ENCODE measurements around the gene MRPL24.
A peak's percentile ranks its signal among the peaks of the same experiment; 100 is the strongest.

MRPL24 gene

DNA sequence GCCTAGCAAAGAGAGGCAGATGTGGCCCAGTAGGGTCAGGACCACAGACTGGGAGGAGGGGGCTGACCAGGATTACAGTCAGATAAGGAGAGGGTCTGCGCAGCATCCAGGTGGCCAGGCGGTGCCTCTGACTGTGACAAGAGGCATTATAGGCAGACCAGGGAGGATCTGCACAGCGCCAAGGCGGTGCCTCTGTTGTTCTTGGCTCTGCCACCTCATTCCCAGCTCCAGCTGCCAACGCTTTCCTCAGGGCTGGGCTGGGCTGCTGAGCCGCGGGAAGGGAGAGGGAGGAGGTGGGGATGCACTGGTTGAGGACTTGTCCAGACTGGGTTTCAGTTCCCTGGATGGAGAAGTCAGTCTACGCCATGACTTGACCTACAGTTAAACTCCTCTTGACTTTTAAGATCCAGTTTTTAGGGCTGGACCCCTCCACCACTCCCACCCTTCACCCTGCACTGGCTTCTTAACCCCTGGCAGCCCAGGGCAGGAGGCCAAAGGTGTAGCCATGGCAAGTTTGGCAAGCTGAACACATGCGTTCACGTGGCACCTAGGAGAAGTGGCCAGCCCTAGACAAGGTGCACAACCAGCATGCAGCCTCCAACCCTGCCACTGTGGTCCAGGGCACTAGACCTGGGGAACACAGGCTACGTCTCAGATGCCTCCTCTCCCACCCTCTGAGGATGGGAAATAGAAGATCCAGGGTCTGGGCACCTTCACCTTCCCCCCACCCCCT lies 31.0 kb downstream of the MRPL24 start:
- peak; percentile 59 for DNase-seq

DNA sequence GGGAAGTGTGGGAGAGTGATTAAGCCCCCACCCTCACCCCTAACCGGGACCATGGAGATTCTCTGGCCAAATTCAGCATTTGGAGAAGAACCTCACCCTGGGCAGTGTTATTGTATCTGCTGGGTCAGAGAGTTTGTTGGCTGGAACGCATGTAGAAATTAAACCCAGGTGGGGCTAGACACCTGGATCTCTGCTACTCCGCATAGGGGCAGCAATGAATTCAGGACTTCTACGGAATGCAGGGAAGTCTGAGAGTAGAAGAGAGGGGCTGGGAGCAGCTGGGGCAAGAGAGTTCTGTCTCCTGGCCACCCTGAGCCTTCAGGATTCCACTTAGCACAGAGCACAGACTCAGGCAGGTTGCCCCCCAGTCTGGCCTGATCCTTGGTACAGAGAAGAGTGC lies 31.9 kb downstream of the MRPL24 start:
- no peak for DNase-seq

DNA sequence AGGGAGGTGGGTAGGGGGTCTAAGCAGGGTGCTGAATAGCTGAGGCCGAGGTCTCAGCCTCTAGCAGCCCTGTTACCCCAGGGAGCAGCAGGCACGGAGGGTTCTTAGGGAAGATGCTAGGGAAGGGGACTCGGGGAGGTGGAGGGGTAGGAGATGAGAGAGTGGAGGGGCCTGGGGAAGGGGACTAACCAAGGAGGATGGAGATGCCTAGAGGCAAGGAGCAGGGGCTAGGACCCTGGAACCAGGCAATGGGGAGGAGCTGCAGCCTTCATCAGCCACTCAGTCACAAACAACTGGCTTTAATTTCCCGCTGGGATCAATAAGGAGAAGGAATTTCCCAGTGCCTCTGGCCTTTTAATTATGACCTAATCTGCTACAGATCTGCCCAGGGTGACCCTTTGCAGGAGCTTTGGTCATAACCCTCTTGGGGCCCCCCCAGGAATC lies 32.6 kb downstream of the MRPL24 start:
- DNase-seq, result peak; percentile 28

DNA sequence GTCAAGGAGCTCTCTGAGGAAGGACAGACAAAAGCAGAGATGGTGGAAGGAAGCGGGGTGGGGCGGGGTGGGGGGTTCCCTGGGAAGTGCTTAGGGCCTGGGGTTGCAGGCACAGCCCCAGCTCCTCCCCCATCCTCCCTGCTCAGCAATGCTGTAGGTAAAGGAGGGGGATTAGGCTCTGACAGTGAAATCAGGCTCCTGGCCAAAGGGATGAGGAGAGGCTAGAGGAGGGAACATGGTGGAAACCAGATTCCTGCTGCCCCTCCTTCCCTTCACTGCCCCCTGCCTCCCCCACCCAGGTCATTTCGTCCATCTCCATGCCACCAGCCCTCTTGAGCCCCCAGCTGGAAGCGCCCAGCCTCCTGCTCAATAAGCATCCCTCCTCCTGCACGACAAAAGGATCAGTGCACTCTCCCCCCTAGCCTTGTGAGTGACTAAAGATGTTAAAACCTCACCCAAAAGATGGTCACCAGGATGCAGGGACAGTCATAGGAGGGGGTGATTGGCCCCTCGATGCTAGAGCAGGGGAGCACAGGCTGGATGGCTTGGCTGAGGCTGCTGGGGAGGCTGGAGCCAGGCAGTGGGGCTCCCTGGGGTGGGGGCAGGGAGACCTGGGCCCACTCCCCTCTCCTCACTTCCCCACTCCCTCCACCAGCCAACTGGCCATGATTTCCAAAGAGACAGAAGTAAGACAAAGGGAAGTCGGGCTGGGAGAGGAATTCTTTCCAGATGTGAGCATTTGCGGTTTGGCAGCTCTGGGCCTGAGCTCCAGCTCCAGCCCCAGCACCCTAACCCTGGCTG lies 33.3 kb downstream of the MRPL24 start:
- DNase-seq, result peak; percentile 78

DNA sequence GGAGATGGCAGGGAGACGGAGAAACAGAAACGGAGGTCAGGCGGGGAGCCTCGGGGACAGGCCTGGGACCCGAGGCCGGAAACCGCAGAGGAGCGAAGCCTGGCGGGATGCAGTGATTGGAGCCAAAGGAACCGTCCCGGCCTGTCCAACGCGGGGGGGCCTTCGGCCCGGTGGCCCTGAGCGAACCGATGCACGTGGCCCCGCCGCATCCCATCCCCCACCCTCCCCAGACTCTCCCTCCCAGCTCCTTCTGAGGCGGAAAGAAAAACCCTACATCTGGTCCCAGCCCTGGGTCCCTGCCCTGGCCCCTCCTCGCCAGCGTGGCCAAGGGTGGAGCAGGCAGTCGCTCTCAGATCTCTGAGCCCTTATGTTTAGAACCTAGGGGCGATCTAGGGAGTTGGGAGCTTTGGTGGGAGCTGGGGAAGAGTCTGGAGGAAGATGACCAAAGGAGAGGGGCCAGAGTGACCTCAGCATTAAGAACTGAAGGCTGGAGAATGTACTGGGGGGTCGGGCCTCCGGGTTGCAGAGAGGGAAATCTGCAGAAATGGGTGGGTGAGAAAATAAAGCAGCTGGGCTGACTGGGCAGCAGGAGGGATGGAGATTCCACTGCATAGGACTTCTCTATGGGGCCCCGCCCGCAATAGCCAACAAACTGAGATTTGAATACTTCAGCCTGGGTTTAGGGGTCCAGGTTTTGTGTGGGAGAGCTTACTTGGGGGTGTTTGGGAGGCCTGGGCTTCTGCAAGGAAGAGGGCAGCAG lies 34.1 kb downstream of the MRPL24 start:
- peak; percentile 80 for DNase-seq

DNA sequence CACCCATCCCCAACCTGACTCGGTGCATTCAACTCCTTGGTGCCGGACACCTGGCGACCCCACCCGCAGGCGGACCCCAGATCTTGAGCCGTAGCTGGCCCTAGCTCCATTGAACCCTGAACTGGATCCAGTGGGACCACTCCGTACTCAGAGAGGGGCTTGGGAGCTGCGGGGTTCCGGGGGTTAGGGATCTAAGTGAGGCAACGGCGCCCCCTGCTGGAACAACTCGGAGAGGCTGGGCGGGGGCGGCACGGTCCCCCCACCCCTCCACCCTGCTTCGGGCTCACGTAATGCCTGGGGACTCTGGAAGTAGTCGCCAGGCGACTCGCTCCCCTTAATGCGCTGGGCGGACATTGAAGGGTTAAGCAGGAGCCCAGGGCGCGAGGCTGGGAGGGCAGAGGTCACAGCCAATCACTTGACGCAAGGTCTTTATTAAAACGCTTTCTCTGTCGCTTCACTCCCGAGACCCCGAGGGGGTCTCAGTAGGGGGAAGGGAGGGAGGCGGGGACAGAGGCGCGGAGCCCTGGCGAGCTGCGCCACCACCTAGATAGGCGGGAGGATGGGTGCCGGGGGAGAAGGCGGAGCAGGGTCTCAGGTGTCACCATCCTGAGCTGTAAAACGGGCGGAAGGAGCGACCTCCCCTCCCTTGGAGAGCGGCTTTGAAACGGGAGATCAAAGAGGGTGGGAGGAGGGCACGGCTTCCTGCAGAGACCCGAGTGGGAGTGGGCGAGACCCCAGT lies 34.8 kb downstream of the MRPL24 start:
- DNase-seq, result peak; percentile 77

DNA sequence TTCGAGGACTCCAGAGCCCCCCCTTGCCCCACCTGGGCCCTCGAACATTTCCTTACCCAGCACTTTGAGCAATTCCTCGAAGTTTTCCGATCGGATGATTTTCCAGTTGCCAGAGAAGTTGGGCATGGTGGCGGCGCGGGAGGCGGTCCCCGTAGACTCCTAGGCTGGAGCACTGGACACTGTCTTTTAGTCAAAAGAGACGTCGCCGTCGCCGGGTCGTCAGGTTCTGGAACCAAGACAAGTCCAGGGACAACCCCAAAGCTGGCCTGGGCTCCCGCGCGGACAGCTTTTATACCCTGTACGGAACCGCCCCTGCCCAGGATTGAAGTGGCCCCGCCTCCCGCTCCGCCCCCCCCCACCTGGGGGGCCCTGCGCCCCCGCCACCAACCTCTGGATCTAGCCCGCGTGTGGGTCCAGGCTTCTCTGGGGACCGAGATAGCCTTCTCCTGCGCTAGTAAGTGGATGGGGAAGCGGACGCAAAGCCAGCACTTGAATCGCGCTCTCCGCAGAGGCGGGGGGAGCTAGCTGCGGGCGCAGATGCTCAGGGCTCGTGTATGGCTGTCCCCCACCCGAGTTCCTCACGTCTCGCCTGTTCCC lies 35.5 kb downstream of the MRPL24 start, which contains the start of gene CRABP2:
CRABP2 (minus strand) TSS at position 263 of the 597 bp plus-strand sequence; CDS start at position 126, 137 bp downstream.
- peak; percentile 65 for DNase-seq

DNA sequence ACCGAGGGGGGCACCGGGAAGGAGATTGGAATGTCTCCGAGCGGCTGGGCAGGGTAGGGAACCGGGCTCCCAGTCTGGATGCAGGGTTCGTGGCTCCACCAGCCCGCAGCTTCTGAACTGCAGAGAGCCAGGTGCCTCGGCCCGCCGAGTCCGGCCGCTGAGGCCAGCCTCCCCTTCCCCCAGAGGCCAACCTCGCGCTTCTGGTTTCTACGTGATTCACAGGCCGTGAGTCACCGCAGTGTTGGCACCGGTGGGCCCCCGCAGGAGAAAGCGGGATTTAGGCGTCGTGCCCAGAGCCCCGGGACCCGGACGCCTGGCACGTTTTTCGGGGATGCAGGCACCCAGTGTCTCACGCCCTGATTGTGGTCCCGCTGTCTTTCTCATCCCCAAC lies 36.0 kb downstream of the MRPL24 start:
- peak; percentile 82 for DNase-seq

DNA sequence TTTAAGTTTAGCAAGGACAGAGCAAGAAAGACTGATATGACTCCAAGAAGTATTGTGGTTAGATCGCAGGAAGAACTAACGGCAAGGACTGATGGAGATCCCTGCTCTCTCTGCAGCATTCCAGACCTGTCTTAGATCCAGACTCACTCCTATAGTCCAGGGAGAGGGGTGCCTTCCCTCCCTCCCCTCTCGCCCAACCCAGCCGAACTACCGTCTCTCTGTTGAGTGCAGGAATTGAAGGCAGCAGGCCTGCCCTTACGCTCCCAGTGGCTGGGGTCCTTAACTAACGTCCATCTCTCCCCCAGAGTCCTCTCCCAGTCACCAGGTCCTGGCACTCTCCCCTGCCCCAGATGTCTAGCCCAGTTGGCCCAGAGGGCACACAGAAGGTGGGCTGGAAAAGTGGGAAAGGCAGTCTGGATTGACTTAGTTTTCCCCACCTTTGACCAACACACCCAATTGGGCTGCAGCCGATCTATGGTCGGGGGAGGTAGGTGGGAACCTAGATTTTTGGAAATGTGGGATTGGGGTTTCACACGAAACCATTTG lies 36.6 kb downstream of the MRPL24 start:
- no peak for DNase-seq

DNA sequence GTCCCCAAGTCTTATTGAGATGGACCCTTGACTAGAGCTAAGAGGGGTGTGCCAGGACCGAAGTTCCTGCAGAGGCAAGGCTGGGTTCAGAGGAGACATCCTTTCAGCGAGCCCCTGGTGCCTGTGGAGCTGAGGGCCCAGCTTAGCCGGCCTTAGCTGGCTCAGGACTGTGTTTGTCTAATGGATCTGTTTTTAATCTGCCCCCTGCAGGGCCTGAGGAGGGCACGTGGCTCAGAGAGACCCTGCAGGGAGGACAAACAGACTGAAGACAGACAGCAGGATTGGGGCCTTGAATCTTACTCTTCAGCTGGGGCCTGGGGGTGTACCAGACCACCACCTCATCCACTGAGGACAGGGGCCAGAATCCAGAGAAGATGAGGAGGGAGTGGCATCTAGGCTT lies 37.1 kb downstream of the MRPL24 start:
- peak; percentile 37 for DNase-seq

DNA sequence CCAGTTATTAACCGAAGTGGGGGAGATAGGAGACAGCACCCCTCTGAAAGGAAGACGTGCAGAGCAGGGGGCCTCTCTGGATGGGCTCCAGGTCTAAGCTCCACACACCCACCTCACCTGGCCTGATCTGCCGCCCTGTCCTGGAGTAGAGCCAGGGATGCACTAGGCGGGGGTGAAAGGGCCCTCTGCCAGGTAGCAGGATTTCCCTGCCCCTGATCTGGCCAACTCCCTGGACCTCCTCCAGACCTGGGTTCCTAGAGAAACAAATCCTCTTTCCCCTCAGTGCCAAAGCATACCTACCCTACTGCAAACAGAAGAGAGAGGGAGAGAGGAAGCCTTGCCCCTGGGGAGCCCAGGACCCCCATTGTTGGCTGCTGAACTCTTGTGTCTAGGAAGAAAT lies 37.6 kb downstream of the MRPL24 start:
- no peak for DNase-seq

DNA sequence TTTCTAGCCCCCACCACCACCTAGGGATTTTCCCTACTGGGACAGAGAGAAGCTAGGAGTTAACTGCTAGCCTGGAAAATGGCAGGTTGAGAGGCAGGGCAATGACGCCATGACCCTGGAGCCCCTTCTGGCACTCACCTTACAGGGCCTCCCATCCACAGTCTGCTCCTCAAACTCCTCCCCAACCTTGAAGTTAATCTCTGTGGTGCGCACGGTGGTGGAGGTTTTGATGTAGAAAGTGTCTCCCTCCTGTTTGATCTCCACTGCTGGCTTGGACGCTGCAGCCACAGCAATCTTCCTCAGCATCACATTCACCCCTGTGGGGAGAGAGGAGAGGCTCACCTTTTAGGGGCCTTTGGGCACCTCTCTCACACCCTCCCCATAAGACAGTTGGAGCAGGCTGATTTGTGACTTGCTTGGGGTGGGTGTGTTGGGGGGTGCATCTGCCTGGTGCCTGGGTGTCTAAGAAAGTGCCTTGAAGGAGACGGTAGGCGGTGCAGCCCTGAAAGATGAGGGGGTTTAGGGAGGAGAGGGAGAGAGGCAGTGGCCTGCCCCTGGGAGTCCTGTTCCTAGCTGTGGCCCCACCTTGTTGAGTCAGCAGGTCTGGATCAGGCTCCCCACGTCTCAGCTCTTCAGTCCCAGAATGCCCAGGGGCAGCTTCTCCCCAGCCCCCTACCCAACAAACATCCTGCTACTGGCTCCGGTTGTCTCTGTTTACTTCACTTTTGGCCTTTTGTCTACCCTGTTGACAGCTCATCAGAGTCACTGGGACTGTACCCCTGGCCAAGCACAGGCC lies 40.0 kb downstream of the MRPL24 start:
- no peak for DNase-seq

DNA sequence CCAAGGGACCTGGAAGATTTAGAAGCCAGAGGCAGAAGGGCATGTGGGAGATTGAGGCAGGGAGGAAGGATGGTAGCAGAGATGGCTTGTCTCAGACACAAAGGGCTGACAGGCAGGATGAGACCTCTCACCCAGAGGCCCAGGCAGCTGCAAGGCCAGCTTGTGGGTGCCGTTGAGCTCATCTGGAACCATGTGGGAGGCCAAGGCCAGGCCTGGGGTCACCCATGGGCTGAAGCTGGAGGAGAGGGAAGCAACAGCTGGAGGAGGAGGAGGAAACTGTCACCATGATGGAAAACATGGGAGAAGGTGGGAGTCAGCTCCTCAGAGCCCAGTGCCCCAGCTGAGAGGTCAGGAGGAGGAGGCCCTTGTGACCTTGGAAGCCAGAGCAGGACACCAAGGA lies 41.9 kb downstream of the MRPL24 start:
- DNase-seq, result no peak

DNA sequence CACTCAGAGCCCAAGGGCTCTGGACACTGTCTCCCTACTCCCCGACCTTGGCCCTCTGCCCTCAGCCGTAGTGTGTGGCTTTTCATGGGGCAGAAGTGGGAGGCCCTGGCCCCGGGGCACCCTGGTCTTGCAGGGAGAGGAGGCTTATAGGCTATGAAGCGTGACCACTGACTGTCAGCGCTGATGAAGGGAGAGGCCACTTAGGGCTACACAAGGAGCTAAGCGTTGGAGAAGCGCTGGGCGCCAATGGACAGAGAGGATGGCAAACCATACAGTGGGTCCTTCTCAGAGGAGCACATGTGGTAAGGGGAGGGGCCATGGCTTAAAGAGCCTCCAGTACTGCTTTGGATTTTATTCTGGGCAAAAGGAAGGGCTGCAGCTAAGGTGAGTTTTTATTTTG lies 43.4 kb downstream of the MRPL24 start:
- no peak for DNase-seq

DNA sequence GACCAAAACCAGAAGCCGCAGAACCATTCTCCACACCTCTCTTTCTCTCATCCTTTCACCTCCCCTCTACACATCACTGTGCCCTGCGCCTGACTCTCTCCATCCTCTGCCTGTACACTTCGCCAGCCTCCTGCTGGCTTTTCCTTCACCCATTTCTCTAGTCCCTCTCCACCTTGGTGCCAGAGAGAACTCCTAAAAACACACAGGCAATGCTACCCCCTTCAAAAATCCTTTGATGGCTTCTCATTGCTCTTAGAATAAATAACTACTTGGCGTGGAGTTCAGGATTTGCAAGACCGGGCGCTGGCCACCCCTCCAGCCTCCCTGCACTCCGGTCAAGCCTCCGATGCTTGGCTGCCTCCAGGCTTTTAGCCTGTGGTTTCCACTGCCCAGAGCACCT lies 44.1 kb downstream of the MRPL24 start:
- no peak for DNase-seq

DNA sequence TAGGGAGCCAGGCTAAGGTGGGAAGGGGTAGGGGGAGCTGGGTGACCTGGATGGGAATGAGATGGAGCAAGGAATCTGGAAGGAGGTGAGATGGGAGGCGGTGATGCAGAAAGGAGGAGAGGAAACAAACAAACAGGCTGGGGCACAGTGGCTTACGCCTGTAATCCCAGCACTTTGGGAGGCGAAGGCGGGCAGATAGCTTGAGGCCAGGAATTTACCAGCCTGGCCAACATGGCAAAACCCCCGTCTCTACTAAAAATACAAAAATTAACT lies 46.3 kb downstream of the MRPL24 start:
- DNase-seq, result no peak

DNA sequence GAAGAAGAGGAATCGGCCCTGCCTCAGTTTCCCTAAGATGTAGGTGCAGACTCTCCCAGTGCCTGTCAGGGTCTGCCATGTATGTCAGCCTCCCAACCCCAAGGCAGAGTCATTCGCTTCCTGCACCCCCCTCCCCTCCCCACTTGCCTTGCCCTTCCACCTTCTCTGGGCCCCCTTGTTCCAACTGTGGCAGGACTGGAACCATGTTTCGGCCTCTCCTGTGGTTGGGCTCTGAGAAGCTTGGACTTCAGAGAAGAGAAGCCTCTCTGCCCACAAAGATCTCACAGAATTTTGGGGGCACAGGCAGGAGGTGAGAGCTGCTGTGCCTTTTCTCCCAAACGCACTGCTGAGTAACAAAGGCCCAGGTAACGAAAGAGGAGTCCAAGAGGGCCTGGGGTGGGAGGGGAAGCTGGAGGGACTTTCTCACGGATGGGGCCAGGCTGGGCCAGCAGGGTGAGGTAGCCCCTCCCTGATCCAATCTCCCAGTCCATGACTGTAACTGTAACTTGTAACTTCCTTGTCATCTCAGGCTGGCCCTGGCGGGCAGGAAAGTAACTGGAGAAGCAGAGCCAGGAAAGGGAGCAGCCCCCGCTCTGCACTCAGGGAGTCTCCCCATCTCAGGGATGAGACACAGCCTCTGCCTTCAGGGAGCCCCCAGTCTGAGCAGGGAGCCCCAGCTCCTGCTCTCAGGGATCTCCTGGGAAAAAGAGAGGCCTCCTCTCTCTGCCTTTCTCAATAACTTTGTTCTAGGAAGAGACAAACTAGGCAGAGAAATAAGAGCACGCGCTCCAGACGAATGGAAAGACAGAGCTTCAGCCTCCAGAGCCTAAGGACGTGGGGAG lies 46.8 kb downstream of the MRPL24 start:
- DNase-seq, result peak; percentile 54

DNA sequence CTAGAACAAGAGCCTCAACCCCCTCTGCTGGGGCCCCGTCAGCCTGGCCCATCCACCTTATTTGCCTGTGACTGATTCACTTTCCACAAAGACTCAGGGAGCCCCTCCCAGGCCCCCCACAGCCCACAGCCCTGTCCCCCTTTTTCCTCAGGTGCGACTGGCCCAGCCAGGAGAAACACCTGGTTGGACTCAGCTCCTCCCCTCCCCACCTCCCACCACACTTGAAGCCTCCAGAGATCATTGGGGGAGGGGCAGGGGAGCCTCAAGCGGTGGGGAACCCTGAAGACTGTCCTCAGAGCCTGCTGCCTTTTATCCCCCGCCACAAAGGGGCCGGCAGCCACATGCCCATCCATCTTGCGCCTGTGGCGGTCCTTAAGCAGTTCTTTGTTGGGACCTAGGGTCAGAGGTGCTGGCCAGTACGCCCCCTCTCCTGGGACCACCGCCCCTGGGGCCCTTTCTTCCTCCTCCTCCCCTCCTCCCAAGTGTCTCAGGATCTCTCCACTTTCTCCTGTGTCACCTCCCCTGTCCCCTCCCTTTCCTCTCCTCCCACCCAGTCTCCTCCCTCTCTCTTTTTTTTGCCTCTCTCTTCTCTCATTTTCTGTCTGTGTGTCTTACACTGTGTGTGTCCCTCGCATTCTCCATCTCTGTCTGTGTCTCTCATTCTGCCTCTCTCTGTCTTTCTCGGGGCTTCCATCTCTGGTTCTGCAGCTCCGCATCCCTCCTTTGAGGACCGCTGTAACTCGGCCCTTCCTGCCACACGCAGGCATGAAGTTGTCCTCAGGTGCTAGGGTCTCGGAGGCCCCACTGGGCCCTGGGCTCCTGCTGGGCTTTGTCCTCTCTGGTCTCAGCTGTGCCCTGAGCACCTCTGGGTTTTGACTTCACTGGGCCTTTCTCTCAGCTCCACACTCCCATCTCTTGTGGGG lies 47.7 kb downstream of the MRPL24 start:
- peak; percentile 74 for DNase-seq

DNA sequence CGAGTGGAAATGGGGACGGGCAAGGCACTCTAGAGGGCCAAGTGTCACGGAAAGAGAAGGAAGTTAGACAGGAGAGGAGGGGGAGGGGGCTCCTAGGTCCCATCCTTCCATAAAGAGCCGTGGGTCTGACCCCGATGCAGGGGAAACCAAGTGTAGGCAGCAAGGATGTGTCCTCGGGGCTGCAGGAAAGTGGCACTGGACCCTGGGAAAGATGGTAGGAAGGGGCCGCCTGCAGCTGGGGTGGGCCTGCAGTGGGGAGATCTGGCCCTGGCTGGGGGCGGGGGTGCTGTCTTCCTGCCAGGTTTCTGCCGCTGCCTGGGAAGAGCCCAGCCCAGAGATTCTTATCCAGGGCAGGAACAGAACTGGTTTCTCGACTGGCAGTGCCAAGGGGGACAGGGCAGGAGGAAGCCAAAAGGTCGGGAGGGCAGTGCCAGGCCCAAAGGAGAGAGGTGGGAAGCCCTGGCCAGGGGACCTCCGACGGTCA lies 48.4 kb downstream of the MRPL24 start:
- DNase-seq, result no peak

Measured in fibroblast of skin of right biceps (primary cell).